DOHH2 (cell line): ENCODE results near the gene DSE.

ENCODE experiments used
- EZH2phosphoT487 ChIP-seq: fragments of 200-600 bp; sonication (generic); IDR thresholded peaks from 2 replicates; pipeline ENCODE4 v1.6.1; 2017; ENCODE audit warnings: borderline replicate concordance, mild to moderate bottlenecking, antibody characterized with exemption, low read length, moderate library complexity, mixed read lengths
- TF ChIP-seq, protein P1 (sequence below): fragments of 200-600 bp; sonication (generic); IDR thresholded peaks from one replicate; pipeline ENCODE4 v1.5.1; 2014; ENCODE audit warnings: antibody characterized with exemption, mild to moderate bottlenecking, low read depth, low read length; ENCODE audit not compliant: poor library complexity, severe bottlenecking

DNA sequence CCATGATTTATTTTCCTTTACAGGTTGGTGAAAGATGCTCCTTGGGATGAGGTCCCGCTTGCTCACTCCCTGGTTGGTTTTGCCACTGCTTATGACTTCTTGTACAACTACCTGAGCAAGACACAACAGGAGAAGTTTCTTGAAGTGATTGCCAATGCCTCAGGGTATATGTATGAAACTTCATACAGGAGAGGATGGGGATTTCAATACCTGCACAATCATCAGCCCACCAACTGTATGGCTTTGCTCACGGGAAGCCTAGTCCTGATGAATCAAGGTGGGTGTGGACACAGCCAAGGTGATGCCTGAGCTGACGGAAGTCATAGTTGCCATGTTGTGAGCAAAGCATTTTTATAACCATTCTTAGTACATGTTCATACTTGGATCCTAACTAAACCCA lies 55.8 kb downstream of the DSE start:
- TF ChIP-seq, protein P1, sequence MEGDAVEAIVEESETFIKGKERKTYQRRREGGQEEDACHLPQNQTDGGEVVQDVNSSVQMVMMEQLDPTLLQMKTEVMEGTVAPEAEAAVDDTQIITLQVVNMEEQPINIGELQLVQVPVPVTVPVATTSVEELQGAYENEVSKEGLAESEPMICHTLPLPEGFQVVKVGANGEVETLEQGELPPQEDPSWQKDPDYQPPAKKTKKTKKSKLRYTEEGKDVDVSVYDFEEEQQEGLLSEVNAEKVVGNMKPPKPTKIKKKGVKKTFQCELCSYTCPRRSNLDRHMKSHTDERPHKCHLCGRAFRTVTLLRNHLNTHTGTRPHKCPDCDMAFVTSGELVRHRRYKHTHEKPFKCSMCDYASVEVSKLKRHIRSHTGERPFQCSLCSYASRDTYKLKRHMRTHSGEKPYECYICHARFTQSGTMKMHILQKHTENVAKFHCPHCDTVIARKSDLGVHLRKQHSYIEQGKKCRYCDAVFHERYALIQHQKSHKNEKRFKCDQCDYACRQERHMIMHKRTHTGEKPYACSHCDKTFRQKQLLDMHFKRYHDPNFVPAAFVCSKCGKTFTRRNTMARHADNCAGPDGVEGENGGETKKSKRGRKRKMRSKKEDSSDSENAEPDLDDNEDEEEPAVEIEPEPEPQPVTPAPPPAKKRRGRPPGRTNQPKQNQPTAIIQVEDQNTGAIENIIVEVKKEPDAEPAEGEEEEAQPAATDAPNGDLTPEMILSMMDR = no peak
- TF ChIP-seq EZH2phosphoT487 = no peak
